ENCODE measurements around the gene POLR3GL.
A peak's percentile ranks its signal among the peaks of the same experiment; 100 is the strongest.
"Not testable (repeated sequence)": the region's sequence is repeated elsewhere in the genome, so short reads cannot be mapped to it uniquely, and the experiment has no call there.

POLR3GL gene, protein sequence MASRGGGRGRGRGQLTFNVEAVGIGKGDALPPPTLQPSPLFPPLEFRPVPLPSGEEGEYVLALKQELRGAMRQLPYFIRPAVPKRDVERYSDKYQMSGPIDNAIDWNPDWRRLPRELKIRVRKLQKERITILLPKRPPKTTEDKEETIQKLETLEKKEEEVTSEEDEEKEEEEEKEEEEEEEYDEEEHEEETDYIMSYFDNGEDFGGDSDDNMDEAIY

DNA sequence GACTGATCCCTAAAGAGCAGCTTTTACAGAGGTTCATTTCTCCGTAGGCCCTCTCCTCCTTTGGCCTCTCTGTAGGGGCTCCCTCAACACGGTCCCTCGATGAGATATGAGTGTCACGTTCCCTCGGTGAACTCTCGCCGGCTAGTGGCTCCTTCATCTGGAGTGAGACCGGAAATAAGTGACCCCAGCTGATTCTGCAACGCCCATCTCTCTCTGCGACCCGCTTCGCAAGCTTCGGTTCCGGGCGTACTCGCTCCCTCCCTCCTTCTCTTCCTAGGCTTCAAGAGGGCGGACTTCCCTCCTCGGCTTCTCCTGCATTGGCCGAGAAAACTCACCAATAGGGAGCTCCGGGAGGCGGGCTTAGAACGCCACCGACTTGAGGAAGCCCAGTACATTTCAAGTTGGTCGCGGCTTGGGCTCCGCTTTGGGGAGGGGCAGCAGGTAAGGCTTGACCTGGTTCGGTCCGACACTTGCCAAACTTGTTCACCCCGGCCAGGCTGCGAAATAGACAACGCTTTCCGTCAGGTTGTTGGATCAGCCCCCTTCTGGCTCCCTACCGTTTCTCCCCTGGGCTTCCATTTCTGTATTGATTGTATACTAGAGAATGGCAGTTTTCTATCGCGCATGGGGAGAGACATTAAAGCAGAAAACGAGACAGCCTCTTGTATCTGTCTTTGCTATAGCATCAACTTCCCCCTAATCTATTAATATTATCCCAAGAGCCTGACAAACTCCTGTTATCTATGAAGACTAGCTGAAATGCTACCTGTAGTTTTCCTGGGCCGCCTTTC, at the start of gene POLR3GL, which contains the start of gene ANKRD34A:
POLR3GL (plus strand) TSS at position 363 of the 791 bp plus-strand sequence. CDS start 10,176 bp downstream, outside the sequence.
ANKRD34A (minus strand) TSS at position 248 of the 791 bp plus-strand sequence. CDS start 2,816 bp downstream, outside the sequence.
- intact Hi-C loops (cut with DNase I), result no loop called here
- peak; percentile 89 to 99 (median 94) for DNase-seq

DNA sequence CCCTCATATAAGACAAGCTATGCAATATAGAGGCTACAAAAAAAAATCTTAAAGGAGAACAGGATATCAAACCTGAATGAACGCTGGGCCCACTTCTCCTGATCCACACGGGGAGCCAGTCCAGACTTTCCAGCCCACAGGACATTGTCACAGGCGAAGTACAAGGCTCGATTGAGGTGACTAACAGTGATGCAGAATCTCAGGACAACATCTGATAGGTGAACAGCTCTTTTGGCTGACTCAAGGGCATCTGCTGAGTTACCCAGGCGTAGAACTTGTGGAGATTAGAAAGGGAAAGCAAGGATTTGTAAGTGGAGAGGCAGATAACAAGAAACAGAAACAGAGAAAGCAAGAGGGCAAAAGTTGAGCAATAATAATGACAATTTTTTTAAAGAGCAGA, 47.7 kb upstream of the POLR3GL start:
- intact Hi-C loops (cut with DNase I), result no loop called here
- no peak for DNase-seq

DNA sequence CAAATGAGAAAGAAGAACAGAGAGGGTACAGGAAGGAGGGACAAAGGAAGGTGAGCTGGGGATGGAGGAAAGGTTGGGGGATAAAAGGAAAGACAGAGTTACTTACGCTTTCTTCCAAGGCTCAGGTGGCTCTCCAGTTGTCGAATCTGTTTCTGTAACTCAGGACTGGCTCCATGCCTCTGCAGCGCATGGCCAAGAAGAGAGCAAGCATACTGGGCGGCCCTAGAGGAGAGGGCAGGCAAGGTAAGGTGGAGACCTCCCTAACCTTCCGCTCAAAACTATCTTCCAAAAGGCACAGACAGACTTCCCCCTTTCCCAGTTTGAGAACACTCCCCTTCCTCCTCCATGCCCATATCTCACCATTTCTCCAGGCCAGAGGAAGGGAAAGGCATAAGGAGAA, 46.9 kb upstream of the POLR3GL start:
- DNase-seq, result no peak
- intact Hi-C loops (cut with DNase I), result no loop called here

DNA sequence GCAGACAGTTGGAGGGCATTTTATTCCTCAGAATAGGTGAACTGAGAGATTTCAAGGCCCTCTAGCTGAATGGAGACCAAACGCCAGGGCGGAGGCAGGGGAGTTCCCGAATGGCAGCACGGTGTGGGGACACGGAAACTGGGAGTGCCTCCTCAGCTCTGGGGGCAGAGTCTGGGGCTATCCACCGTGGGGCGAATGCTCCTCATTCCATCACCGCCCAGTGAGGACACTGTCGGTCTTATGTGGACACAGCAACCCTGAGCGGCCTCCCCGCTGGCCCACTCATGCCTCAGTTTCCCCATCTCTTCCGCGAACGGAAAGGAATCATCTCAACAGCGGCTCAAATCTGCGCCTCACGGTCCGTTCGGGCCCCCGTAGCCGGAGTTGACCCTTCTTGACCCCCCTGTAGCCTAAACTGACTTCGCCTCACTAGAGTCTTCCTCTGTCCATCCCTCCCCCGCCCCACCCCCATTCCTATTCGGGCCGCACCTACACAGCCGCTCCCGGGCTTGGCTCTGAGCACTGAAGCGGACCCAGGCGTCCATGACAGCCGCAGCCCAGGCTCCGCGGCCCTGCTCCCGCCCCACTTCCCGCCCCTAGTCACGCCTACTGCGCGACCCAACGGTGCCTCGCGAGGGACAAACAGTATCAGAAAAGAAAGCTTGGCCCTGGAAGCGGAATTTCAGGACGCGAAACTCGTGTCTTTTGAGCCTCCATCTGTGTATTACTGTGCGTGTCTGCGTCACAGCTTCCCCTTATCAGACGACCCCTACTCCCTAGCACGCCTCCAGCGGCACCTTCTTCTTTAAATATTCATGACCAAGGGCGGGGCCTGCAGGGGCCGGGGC, 46.1 kb upstream of the POLR3GL start, which contains the start of gene PEX11B:
PEX11B (minus strand) TSS at position 574 of the 848 bp plus-strand sequence; CDS start at position 545, 29 bp downstream.
- peak; percentile 85 to 98 (median 91) for DNase-seq
- intact Hi-C loops (cut with DNase I), result loop anchor here (2.0 kb wide), 1 partner anchor 38 kb away; no protein-coding TSS in a partner anchor

DNA sequence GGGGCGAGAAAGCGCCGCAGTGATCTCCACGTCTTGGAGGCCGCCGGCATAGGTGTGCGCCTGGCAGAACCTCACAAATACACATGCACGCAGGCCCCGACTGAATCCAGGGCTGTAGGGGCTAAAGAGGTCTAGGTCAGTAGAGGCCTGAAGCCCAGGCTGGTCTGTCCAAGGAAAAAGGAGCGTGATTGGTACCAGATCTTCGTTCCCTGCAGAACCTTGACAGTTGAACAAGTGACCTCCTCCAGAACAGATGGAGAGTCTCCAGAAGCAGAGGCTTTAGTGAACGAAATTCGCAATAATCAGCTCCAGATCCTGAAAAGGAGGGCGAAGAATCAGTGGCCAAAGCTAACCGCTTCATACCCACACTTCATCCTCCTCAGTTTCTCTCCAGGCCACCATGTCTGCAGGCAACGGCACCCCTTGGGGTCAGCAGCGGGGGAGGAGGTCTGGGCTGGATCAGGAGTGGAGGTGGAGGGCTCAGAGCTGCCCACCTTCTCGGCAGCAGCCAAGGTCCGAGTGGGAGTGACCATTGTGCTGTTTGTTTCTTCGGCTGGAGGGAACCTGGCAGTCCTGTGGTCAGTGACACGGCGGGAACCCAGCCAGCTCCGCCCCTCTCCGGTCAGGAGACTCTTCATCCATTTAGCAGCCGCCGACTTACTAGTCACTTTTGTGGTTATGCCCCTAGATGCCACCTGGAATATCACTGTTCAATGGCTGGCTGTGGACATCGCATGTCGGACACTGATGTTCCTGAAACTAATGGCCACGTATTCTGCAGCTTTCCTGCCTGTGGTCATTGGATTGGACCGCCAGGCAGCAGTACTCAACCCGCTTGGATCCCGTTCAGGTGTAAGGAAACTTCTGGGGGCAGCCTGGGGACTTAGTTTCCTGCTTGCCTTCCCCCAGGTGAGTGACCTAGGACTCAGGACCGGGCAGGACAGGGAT, 45.2 kb upstream of the POLR3GL start:
- intact Hi-C loops (cut with DNase I), result loop anchor here (2.0 kb wide), 1 partner anchor 38 kb away; no protein-coding TSS in a partner anchor
- DNase-seq, result peak in 9 of 10 donors; percentile 28 to 97 (median 42)

DNA sequence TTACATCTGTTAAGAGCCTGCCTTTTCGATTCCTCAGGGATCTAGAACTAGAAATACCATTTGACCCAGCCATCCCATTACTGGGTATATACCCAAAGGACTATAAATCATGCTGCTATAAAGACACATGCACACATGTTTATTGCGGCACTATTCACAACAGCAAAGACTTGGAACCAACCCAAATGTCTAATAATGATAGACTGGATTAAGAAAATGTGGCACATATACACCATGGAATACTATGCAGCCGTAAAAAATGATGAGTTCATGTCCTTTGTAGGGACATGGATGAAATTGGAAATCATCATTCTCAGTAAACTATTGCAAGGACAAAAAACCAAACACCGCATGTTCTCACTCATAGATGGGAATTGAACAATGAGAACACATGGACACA, 44.2 kb upstream of the POLR3GL start:
- intact Hi-C loops (cut with DNase I); DNase-seq: not testable (repeated sequence)

DNA sequence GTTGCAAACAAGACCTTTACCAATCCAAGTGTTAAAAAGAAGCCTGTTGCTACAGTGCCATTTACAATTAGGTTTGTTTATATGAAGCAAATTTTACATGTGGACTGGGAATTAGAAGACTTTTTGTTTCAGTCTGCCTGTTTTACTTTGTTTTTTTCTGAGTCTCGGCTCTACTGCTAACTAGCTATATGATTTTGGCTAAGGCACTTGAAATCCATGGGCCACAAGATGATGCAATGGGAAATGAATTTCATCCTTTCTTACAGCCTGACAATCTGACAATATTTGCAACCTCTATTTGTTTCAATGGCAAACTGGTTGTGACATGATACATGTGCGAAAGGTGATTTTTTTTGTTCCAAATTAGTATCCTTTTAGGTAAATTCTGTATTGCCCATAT, 42.2 kb upstream of the POLR3GL start:
- intact Hi-C loops (cut with DNase I), result no loop called here
- no peak for DNase-seq

DNA sequence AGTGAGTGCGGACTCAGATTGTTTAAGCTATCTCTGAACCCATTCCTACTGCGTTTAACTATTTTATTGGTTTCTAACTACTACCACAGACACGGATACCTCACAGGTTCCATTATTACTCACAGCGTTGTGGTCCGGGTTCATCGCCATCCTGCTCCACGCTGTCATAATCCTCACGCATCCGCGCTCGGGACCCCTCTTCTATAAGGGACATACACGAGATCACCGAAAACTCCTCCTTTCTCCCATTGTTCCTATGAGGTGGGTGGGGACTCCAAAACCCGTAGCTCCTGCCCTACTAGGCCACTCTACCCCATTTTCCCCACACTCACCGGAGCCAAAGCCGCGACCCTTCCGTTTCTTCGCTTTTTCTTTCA, 37.8 kb upstream of the POLR3GL start:
- no peak for DNase-seq
- intact Hi-C loops (cut with DNase I), result loop anchor here (2.0 kb wide), 1 partner anchor 30 kb away; no protein-coding TSS in a partner anchor

DNA sequence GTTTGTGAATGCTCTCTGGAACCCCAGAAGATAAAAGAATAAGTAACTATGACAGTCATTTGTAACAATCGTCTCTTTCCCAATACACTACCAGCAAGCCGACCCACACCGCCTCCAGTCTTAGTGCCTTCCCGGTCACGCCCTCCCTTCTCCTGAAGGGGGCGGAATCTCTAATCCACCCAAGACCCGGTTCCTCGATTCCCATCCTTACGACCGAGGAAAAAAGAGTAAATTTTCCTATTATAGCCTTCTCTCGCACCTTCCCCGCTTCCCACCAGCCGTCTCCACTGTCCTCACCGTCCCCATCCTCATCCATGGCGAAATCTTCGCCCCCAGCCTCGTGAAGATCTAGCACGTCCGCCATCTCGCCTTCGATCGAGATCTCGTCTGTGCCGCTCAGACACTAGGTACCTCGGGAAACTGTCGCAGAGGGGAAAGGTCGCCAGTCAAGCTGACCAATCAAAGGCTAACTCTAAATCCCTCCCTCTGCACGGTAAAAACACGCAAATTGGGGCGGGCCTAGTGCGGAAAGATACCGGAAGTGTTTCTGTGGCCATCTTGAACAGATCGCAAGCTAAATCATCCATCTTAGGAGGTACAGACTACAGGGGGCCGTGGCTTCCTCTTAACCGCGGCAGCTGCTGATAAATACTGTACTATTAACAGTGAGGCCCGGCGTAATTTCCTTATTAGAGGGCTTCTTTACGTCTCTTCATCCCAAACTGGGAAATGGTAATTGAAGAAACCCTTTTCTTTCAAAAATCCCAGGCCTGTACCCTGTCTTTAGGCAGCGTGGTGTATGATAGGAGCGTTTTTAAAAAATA, 37.2 kb upstream of the POLR3GL start, which contains the start of gene RBM8A:
RBM8A (minus strand) TSS at position 422 of the 824 bp plus-strand sequence; CDS start at position 364, 58 bp downstream.
- intact Hi-C loops (cut with DNase I), result loop anchor here (2.0 kb wide), 1 partner anchor 30 kb away; no protein-coding TSS in a partner anchor

DNA sequence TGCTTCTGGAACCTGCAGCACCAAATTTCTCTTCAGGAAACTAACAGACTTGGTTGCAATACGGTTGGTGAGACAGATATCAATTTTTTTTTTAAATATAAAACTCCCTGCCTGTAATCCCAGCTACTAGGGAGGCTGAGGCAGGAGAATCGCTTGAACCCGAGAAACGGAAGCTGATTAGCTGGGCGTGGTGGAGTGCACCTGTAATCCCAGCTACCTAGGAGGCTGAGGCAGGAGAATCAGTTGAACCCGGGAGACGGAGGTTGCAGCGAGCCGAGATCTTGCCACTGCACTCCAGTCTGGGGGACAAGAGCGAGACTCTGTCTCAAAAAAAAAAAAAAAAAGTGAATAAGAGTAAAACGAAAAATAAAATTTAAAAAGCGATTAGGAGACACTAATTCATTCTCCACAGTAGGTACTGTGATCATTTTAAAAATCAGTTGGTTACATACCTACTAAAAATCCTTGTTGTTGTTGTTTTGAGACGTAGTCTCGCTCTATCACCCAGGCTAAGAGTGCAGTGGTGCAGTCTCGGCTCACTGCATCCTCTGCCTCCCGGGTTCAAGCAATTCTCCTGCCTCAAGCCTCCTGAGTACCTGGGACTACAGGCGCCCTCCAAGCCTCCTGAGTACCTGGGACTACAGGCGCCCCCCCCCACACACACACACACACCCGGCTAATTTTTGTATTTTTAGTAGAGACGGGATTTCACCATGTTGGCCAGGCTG, 36.4 kb upstream of the POLR3GL start:
- intact Hi-C loops (cut with DNase I), result loop anchor here (2.0 kb wide), 1 partner anchor 29 kb away; no protein-coding TSS in a partner anchor
- DNase-seq, result no peak

More for the DNA sequence above, 37.2 kb upstream of the POLR3GL start, which contains the start of gene RBM8A:
- peak; percentile 88 to 99 (median 93) for DNase-seq

DNA sequence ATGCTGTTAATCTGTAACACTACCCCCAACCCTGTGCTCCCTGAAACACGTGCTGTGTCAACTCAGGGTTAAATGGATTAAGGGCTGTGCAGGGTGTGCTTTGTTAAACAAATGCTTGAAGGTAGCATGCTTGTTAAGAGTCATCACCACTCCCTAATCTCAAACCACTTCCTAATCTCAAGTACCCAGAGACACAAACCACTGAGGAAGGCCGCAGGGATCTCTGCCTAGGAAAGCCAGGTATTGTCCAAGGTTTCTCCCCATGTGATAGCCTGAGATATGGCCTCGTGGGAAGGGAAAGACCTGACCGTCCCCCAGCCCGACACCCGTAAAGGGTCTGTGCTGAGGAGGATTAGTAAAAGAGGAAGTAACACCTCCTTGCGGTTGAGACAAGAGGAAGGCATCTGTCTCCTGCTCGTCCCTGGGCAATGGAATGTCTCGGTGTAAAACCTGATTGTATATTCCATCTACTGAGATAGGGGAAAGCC, 31.9 kb upstream of the POLR3GL start:
- DNase-seq; intact Hi-C loops (cut with DNase I): not testable (repeated sequence)

DNA sequence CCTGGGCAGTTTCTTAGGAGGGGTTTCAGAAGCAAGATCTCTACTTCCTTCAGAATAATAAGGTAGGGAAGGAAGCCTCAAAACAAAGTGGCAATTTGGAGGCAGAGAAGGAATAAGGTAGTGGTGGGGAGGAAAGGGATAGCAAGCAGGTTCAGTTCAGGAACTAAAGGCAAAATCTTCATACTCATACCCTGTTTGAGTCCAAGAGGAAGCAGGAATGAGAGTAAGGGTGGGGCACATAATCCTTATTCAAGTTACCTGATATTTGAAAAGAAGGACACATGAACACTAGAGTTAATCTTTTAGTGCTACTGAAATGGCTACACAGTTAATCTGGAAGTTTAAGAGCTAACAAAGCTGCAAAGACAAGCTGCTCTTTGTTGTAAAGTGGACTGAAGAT, 28.8 kb upstream of the POLR3GL start:
- intact Hi-C loops (cut with DNase I), result no loop called here

DNA sequence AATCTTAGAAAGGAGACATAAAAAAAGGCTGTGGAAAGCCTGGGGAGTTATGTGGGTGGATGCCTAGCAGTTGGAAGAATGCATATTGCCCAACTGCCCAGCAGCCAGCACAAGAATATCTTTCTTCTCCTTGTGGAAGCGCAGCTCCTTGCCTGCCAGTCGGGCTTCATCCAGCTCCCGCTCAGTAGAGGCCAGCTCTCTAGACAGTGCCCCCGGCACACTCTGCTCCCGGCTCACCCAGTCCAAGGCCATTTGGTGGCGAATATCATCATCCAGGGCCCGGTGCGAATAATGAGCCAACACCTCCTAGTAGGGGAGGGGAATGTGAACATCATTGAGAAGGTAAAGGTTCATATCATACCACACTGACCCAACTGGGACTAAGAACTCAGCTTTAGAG, 28.2 kb upstream of the POLR3GL start:
- DNase-seq, result peak in 1 of 10 donors; percentile 27
- intact Hi-C loops (cut with DNase I), result no loop called here

More for the DNA sequence above, 28.8 kb upstream of the POLR3GL start:
- DNase-seq, result no peak

DNA sequence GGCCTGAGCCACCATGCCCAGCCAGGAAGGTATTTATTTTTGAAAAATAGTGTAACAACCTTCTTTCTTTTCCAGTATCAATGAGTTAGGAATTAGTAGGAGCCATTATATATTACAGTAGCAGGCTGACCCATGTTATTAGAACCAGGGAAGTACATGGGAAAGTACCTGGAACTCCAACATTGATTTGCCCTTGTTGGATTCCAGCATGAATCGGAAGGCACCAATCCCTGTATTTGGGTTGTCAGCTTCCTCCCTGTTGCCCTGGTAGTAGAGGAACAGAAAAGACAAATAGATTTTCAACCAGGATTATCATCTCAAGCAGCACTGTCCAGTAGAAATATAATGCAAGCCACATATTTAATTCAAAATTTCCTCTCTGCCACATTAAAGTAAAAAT, 27.1 kb upstream of the POLR3GL start:
- no peak for DNase-seq
- intact Hi-C loops (cut with DNase I), result no loop called here

DNA sequence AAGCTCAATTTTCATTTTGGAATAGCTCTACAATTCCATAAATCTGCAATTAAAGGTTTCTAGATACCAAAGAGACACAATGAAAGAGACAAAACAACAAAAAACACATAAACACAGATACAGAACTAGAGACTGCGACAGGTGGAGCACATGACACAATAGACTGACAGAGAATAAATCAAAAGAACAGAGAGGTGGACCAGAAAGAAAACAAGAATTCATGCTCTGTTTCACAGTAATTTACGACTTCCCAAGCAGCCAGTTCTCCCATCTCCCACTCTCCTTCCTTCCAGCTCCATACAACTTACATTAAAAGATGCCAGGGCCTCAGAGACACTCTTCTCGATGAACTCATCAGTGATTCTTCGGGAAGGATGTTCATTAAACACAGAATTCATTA, 22.1 kb upstream of the POLR3GL start:
- DNase-seq, result no peak
- intact Hi-C loops (cut with DNase I), result no loop called here

DNA sequence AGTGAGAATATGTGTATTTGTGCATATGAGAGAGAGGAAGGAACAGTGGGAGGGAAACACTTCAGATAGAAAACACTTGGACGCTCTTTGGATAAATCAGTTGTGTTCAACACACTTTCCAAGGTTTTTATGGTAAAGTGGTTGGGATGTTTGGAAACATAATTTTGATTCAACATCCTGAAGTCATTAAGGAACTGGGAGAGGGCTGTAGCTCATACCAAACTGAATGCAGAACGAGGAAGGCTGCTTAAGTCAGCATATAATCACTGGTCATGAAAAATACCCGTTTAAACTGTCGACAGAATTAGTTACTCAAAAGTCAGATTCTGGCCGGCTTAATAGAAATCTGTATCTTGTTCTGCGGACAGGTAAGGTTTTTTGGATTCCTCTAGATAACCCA, 21.6 kb upstream of the POLR3GL start:
- intact Hi-C loops (cut with DNase I), result no loop called here
- DNase-seq, result no peak

DNA sequence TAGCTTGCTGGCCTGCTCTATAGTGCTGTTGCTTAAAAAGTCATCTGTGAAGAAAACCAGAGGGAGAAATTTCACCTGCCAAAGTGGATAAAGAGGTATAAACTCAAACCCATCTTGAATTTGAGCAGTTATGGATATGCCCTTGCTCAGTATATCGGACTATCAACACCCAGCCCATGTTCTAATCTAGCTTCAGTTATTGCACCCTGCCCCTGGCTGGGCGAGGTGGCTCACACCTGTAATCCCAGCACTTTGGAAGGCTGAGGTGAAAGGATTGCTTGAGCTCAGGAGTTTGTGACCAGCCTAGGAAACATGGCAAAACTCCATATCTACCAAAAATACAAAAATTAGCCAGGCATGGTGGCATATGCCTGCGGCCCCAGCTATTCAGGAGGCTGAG, 20.0 kb upstream of the POLR3GL start:
- DNase-seq, result no peak
- intact Hi-C loops (cut with DNase I), result no loop called here

All from posterior cingulate gyrus (tissue), 11 donors.